NCI-H446 (cell line): ENCODE measurements around the gene CXCL9.
"Not testable (repeated sequence)": the region's sequence is repeated elsewhere in the genome, so short reads cannot be mapped to it uniquely, and the experiment has no call there.

Experiments
- DNase-seq, 2 experiments: peaks; one replicate each; lab custom pipeline; 2025; lab: John Stamatoyannopoulos, UW

The CXCL9 gene

GRCh38 chr4:76007089-76007862 is at the start of gene CXCL9:
TSS of gene CXCL9 (minus strand) at chr4:76007509. CDS start at chr4:76007449, 60 bp downstream.
- no peak for DNase-seq

GRCh38 chr4:76055421-76055820 is 48.1 kb upstream of the CXCL9 start:
- no peak for DNase-seq

GRCh38 chr4:76055016-76055415 is 47.7 kb upstream of the CXCL9 start:
- DNase-seq, result no peak

DNA sequence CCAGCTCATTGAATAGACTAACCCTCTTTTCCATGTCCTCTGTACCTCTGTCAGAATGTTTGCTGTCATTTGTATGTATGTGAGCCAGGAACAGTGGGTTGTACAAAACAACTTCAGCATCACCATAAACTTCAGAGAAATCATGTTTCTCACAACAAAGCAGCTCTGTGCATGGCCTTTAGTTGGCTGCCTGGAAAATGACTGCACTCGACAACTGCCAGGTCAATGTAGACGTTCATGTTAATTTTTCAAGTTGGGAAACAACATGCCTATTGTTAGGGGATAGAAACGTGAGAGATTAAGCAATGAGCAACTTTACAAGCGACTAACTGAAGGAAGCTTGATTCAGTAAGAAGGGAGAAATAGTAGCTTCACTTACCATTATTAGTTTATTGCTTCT is 46.4 kb upstream of the CXCL9 start:
- no peak for DNase-seq

- not testable (repeated sequence) for DNase-seq
These were observed 43.3 kb upstream of the CXCL9 start for GRCh38 chr4:76050560-76051050.

DNA sequence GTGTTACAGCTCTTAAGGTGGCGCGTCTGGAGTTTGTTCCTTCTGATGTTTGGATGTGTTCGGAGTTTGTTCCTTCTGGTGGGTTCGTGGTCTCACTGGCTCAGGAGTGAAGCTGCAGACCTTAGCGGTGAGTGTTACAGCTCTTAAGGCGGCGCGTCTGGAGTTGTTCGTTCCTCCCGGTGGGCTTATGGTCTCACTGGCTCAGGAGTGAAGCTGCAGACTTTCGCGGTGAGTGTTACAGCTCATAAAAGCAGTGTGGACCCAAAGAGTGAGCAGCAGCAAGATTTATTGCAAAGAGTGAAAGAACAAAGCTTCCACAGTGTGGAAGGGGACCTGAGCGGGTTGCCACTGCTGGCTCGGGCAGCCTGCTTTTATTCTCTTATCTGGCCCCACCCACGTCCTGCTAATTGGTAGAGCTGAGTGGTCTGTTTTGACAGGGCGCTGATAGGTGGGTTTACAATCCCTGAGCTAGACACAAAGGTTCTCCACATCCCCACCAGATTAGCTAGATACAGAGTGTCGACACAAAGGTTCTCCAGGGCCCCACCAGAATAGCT is 42.6 kb upstream of the CXCL9 start:
- DNase-seq, result not testable (repeated sequence)

- not testable (repeated sequence) for DNase-seq
These were observed 37.4 kb upstream of the CXCL9 start for GRCh38 chr4:76044686-76045085.

- not testable (repeated sequence) for DNase-seq
These were observed 36.0 kb upstream of the CXCL9 start for GRCh38 chr4:76043306-76043705.

DNA sequence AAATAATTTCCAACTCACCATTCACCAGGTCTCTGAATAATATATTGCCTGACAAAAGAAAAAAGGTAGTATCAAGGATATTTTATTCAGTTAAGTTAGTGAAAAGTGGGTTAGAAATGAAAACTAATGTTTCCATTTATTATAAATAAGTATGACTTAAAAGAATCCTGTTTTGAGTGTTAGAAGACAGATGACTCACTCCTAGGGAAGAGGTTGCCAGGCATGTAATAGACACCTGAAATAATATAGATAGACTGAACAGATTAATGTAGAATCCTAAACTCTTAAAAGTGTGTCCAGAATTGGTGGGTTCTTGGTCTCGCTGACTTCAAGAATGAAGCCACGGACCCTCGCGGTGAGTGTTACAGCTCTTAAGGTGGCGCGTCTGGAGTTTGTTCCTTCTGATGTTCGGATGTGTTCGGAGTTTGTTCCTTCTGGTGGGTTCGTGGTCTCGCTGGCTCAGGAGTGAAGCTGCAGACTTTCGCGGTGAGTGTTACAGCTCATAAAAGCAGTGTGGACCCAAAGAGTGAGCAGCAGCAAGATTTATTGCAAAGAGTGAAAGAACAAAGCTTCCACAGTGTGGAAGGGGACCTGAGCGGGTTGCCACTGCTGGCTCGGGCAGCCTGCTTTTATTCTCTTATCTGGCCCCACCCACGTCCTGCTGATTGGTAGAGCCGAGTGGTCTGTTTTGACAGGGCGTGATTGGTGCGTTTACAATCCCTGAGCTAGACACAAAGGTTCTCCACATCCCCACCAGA is 35.1 kb upstream of the CXCL9 start:
- not testable (repeated sequence) for DNase-seq

DNA sequence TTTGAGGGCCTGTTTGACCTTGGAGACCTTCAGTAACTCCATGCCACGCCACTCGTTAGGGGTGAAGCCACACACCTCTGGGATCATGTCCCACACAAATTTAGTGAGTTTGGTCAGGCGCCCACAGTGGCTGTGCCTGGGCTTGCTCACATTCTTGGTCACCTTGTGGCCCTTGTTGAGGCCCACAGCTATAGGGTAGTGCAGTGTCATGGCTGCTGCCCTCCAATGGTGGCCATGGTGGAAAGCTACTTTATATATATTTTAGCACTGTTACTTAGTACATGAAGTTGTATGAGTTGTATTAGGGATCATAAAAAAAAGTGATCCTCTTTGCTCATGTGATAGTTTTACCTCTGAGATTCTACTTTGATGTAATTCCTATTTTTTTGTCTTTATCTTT is 29.5 kb upstream of the CXCL9 start:
- DNase-seq, result no peak

- DNase-seq, result no peak
These were observed 28.6 kb upstream of the CXCL9 start, which contains the start of gene CXCL11 for GRCh38 chr4:76035799-76036380. TSS of gene CXCL11 (minus strand) at chr4:76036070. CDS start at chr4:76035987, 83 bp downstream.

DNA sequence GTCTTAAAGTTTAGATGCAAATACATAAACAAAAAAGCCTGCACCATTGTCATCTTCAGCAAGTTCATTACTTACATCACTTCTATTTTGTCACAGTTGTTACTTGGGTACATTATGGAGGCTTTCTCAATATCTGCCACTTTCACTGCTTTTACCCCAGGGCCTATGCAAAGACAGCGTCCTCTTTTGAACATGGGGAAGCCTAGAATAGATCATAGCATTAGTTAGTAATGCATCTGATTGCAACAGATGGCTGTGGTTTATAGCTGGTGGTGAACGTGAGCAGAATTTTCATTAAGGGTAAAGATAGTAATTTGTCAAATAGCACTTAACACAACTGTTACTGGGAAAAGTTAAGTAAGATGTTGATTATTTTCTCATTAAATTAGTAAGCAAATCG is 27.8 kb upstream of the CXCL9 start:
- no peak for DNase-seq

DNA sequence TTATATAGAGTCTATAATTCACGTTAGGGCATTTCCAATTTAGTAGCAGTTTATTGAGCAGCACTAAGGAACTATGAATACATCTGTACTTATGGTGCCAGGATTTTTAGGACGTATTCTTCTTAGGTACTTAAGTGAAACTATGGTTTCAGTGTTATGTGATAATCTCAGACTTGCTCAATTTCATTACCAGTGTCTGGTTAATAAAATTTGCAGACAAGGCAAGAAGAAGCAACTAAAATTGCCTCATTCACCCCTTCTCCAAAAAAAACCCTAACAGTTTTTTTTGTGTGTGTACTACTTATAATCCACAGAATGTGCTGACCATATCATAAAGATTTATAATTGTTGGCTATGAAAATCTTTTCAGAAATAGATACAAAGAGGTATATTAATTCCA is 22.0 kb upstream of the CXCL9 start:
- DNase-seq, result no peak

- DNase-seq, result no peak
These were observed 21.0 kb upstream of the CXCL9 start for GRCh38 chr4:76028350-76028765.

DNA sequence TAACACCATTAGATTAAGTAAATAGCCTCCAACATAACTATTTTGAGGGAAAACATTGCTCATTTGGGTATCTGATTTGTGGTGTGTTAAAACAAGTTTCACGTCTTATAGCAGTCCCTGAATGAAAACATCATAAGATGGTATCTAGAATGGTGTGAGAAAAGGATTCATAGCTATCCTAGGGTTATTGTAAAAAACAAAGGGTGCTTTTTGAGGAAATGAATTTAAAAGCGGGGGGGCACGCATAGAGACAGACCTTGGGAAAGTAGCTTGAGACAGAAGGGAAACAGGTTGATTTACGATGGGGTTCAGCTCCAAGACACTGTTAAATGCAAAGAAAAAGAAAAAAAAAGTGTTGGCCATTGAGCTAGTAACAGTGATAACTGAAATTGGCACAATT is 16.8 kb upstream of the CXCL9 start:
- no peak for DNase-seq

DNA sequence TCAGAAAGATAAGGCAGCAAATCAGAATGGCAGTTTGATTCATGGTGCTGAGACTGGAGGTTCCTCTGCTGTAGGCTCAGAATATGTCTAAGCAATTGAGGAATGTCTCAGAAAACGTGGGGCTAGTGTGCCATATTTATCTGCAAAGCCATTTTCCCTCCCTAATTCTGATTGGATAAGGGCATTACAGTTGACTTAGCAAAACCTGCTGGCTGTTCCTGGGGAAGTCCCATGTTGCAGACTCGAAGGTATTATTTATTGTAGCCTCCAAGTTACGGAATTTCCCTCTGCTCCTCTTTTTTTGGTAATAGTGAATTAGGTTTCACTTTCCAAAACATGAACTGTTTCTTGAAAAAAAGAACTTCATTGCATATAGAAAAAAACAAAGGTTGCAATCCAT is 16.1 kb upstream of the CXCL9 start, which contains the start of gene CXCL10:
Gene CXCL10 (minus strand): TSS at position 109 of the 400 bp plus-strand sequence. CDS start 66 bp downstream, at position 43.
- DNase-seq, result no peak

GRCh38 chr4:76022677-76023076 is 15.4 kb upstream of the CXCL9 start:
- DNase-seq, result no peak

DNA sequence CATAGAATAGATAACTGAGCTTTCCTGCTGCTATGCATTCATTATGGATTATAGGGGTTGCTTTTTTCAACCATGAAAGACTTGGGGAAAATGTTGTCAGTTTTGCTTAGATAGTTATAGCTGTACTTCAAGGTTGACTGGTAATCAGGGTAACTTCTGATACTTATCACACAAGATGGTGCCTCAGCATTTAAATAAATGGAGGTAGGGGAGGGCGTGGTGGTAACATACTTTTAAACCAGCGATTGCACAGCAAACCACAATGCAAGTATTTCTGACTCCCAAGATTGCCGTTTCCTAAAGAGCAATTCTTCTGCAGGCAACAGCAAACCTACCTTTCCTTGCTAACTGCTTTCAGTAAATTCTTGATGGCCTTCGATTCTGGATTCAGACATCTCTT is 14.7 kb upstream of the CXCL9 start:
- no peak for DNase-seq

- DNase-seq, result no peak
These were observed 9.9 kb upstream of the CXCL9 start for GRCh38 chr4:76017056-76017686.

DNA sequence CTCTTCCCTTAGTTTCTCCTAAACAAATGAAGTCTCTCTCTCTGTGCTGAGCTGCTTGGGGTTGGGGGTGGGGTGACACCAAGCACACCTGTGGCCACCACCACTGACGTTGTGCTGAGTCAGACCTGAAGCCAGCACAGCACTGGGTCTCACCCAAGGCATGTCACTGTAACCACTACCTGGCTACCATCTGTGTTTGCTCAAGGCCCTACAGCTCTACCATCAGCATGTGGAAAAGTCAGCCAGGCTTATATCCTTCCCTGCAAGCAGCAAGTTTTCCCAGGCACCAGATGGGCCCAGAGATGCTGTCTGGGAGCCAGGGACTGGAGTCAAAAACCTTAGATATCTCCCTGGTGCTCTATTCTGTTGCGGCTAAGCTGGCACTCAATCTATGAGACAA is 9.1 kb upstream of the CXCL9 start:
- DNase-seq, result peak in 1 of 2 experiments; percentile 69

GRCh38 chr4:76013540-76013939 is 6.2 kb upstream of the CXCL9 start:
- no peak for DNase-seq

DNA sequence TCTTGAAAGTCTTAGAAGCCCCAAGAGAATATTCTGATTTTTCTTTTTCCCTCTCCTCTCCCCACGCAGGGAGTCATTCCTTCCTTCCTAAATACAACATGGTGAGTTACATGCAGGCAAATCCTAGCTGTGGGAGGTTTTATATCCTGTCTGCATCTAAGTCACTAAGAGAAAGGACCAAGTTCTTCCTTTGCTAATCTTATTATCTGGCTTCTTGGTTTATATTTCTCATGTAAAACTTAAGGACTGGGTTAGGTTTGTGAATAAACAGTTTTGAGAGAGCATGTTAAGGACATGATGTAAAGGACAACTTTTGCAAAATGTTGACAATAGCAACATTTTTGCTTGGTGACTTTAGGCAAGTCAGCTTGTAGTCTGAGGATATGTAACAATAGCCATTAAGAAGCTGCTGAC is 5.1 kb upstream of the CXCL9 start:
- no peak for DNase-seq
